Measurements from ENCODE around the gene TMPRSS11F.

TMPRSS11F gene

DNA sequence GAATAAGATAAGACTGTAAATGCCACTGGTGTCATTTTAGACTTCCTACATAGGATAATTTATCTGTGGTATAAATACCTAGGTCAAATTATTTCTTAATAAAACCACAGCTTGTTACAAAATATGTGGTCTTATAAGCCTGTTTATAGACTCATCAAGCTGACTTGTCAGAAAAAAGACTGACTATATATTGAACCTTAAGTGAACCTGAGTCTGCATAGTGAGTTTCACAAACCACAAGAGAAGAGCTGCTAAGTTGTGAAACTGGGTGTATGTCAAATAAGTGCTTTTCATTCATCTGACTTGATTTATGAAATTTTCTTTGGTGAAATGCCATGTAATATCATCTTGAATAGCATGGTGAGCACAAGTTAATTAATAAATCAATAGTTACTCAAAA lies 118.0 kb downstream of the TMPRSS11F start:
- H3K27me3 Mint-ChIP-seq, result no peaks in the 10 kb centered on the region
- H3K36me3 Mint-ChIP-seq (ENCODE audit: low read depth), result no peaks in the 10 kb centered on the region
- no peak overlapping the region for H3K4me3 Mint-ChIP-seq
- H3K4me1 Mint-ChIP-seq, result no peaks in the 10 kb centered on the region
- H3K9me3 Mint-ChIP-seq, result no peaks in the 10 kb centered on the region
- DNase-seq (no peak), ATAC-seq (no peak)
- no peak overlapping the region for H3K27ac Mint-ChIP-seq
